ENCODE data around the gene CSMD2. TPM values are rescaled to one million over a fixed set of nuclear protein-coding genes. Genes with fewer than 3 reads are reported as not detected.

Gene CSMD2
- total RNA-seq, 2 experiments from 2014 or later = not detected

DNA sequence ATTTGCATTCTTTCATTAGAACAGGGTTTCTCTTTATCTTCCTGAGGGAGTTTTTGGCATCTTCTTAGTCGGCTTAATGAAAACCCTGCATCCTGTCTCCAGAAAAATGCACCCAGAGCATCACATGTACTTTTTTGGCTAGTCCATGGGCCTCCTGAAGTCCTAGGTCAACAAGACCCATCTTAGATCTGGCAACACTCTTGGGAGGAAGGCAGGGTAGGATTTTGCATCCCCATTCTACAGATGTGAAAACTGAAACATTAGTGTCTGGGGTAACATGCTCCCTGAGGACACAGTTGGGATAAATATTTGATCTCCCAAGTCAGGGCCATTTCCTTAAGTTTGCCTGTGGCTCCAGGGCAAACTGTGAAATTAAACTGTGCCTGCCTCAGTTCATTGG lies 341.2 kb downstream of the CSMD2 start:
- H3K79me2 ChIP-seq (ENCODE audit: insufficient read depth, low read depth, low read length) = no peaks in the 10 kb centered on the region
- H4K20me1 ChIP-seq (ENCODE audit: insufficient read depth, low read length) = no peaks in the 10 kb centered on the region
- no peaks in the 10 kb centered on the region for H3K9me2 ChIP-seq (ENCODE audit: insufficient read depth, low read length)
- H2AFZ ChIP-seq (ENCODE audit: low read length) = no peak overlapping the region
- TF ChIP-seq, protein P1, sequence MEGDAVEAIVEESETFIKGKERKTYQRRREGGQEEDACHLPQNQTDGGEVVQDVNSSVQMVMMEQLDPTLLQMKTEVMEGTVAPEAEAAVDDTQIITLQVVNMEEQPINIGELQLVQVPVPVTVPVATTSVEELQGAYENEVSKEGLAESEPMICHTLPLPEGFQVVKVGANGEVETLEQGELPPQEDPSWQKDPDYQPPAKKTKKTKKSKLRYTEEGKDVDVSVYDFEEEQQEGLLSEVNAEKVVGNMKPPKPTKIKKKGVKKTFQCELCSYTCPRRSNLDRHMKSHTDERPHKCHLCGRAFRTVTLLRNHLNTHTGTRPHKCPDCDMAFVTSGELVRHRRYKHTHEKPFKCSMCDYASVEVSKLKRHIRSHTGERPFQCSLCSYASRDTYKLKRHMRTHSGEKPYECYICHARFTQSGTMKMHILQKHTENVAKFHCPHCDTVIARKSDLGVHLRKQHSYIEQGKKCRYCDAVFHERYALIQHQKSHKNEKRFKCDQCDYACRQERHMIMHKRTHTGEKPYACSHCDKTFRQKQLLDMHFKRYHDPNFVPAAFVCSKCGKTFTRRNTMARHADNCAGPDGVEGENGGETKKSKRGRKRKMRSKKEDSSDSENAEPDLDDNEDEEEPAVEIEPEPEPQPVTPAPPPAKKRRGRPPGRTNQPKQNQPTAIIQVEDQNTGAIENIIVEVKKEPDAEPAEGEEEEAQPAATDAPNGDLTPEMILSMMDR (conservative IDR thresholded peaks at IDR 0.05; ENCODE audit: low read length) = no peak
- no peak for TF ChIP-seq EZH2phosphoT487 (IDR thresholded peaks at IDR 0.05; ENCODE audit: borderline replicate concordance, low read depth, low read length)
- H3K4me1 ChIP-seq (ENCODE audit: insufficient read depth, low read length, poor library complexity, severe bottlenecking) = no peaks in the 10 kb centered on the region
- no TSS peak for BruUV-seq (replicated peaks)
- no peaks in the 10 kb centered on the region for H3K36me3 ChIP-seq (ENCODE audit: insufficient read depth, low read length)
- H3K9me3 ChIP-seq (ENCODE audit: low read length) = no peaks in the 10 kb centered on the region
- no peak overlapping the region for H3K27ac ChIP-seq (ENCODE audit: low read depth, low read length, poor library complexity, severe bottlenecking)
- POLR2A ChIA-PET = interaction anchor here (0.5 kb wide), 1 partner anchor 62 kb away, joined by 3 read pairs; no protein-coding TSS in a partner anchor
- DNase-seq (ENCODE audit: low spot score) = no peak
- intact Hi-C loops (cut with micrococcal nuclease; ENCODE audit: unreplicated experiment) = no loop called here
- CTCF ChIA-PET (ENCODE audit: unreplicated experiment) = no interaction called here
- no peak overlapping the region for H3K4me3 ChIP-seq (ENCODE audit: low read depth, low read length, poor library complexity, severe bottlenecking)
- H3K4me2 ChIP-seq (ENCODE audit: low read length) = no peak overlapping the region

DNA sequence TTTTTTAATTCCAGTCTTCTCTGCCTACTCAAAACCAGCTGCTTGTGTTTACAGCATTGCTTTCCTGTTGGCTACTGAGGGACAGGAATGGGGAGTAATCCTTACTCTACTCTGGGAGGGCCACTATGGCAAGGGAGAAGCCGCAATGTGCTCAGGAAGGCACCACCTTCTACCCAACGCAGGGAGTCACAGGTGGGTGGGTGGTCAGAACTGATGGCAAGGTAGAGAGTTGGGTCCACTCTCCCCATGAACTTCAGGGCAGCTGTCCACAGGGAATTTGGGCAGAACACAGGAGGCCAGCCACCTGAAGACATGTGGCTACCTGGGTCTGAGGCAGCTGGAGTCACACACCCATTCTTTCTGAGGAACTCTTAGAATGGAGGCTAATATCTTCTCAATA lies 341.6 kb downstream of the CSMD2 start:
- H3K9me3 ChIP-seq (ENCODE audit: low read length) = no peaks in the 10 kb centered on the region
- intact Hi-C loops (cut with micrococcal nuclease; ENCODE audit: unreplicated experiment) = no loop called here
- no peak for TF ChIP-seq EZH2phosphoT487 (IDR thresholded peaks at IDR 0.05; ENCODE audit: borderline replicate concordance, low read depth, low read length)
- TF ChIP-seq, protein P1 (conservative IDR thresholded peaks at IDR 0.05; ENCODE audit: low read length) = no peak
- no peak overlapping the region for H3K4me2 ChIP-seq (ENCODE audit: low read length)
- POLR2A ChIA-PET = no interaction called here
- no peak overlapping the region for H3K27ac ChIP-seq (ENCODE audit: low read depth, low read length, poor library complexity, severe bottlenecking)
- H3K36me3 ChIP-seq (ENCODE audit: insufficient read depth, low read length) = no peaks in the 10 kb centered on the region
- H2AFZ ChIP-seq (ENCODE audit: low read length) = no peak overlapping the region
- CTCF ChIA-PET (ENCODE audit: unreplicated experiment) = no interaction called here
- no peaks in the 10 kb centered on the region for H3K4me1 ChIP-seq (ENCODE audit: insufficient read depth, low read length, poor library complexity, severe bottlenecking)
- H3K4me3 ChIP-seq (ENCODE audit: low read depth, low read length, poor library complexity, severe bottlenecking) = no peak overlapping the region
- no peaks in the 10 kb centered on the region for H3K9me2 ChIP-seq (ENCODE audit: insufficient read depth, low read length)
- H4K20me1 ChIP-seq (ENCODE audit: insufficient read depth, low read length) = no peaks in the 10 kb centered on the region
- no TSS peak for BruUV-seq (replicated peaks)
- no peaks in the 10 kb centered on the region for H3K79me2 ChIP-seq (ENCODE audit: insufficient read depth, low read depth, low read length)
- no peak for DNase-seq (ENCODE audit: low spot score)

GRCh38 chr1:33822396-33822795 lies 342.6 kb downstream of the CSMD2 start:
- ChIA-PET CTCF (ENCODE audit: unreplicated experiment) (no interaction called here), POLR2A (no interaction called here)
- TF ChIP-seq EZH2phosphoT487 (IDR thresholded peaks at IDR 0.05; ENCODE audit: borderline replicate concordance, low read depth, low read length) = no peak
- TF ChIP-seq, protein P1 (conservative IDR thresholded peaks at IDR 0.05; ENCODE audit: low read length) = no peak

More at GRCh38 chr1:33822396-33822795, 342.6 kb downstream of the CSMD2 start:
- Histone ChIP-seq H3K79me2 (ENCODE audit: insufficient read depth, low read depth, low read length) (no peaks in the 10 kb centered on the region), H4K20me1 (ENCODE audit: insufficient read depth, low read length) (no peaks in the 10 kb centered on the region), H3K4me1 (ENCODE audit: insufficient read depth, low read length, poor library complexity, severe bottlenecking) (no peaks in the 10 kb centered on the region), H3K27ac (ENCODE audit: low read depth, low read length, poor library complexity, severe bottlenecking) (no peak overlapping the region), H2AFZ (ENCODE audit: low read length) (no peak overlapping the region), H3K9me3 (ENCODE audit: low read length) (no peaks in the 10 kb centered on the region), H3K36me3 (ENCODE audit: insufficient read depth, low read length) (no peaks in the 10 kb centered on the region), H3K4me3 (ENCODE audit: low read depth, low read length, poor library complexity, severe bottlenecking) (no peak overlapping the region), H3K9me2 (ENCODE audit: insufficient read depth, low read length) (no peaks in the 10 kb centered on the region), H3K4me2 (ENCODE audit: low read length) (no peak overlapping the region)
- no TSS peak for BruUV-seq (replicated peaks)
- no peak for DNase-seq (ENCODE audit: low spot score)
- intact Hi-C loops (cut with micrococcal nuclease; ENCODE audit: unreplicated experiment) = no loop called here
